Activated T-cell treated with anti-CD3 and anti-CD28 coated beads for 24 hours (primary cell): ENCODE data around the gene POLG.
"Not testable (repeated sequence)": the region's sequence is repeated elsewhere in the genome, so short reads cannot be mapped to it uniquely, and the experiment has no call there.

Source experiments
- DNase-seq: peaks from one replicate; pipeline ENCODE4 v3.0.0-alpha.2; 2020; ENCODE audit warnings: low read depth

The POLG gene

DNA sequence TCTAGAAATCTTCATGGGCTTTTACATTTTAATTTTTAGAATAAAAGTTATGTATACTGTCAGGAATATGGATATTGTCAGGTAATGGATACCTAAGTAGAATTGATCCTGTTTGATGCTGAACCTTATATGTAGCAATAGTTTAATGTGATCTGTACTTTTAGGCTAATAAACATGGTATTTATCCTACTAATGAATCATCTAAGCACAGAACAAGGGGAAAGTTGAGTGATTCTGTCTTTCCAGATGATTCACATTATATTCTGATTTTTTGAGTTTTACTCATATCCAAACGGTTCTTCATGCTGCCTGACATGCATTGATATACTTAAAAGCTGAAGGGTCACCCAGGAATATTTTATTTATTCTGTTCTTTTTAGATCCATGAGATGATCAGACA lies 56.3 kb downstream of the POLG start:
- no peak for DNase-seq

- not testable (repeated sequence) for DNase-seq
Measured at GRCh38 chr15:89277281-89277680, 57.3 kb downstream of the POLG start.
